BE2C (cell line): ENCODE data around the gene GBP3. TPM values are rescaled to one million over a fixed set of nuclear protein-coding genes. Genes with fewer than 3 reads are reported as not detected.

Experiments
- DNase-seq: peaks from one replicate; pipeline ENCODE4 v3.0.0-alpha.2; 2020
- H3K27me3 ChIP-seq: fragments of 250-450 bp; sonication (Bioruptor Pico); 2 replicates; pipeline ENCODE4 v1.5.1; 2020; ENCODE audit warnings: mild to moderate bottlenecking
- H3K36me3 ChIP-seq: fragments of 250-450 bp; sonication (Bioruptor Pico); 2 replicates; pipeline ENCODE4 v1.5.1; 2020; ENCODE audit warnings: mild to moderate bottlenecking
- H3K4me1 ChIP-seq: fragments of 250-450 bp; sonication (Bioruptor Pico); 2 replicates; pipeline ENCODE4 v1.5.1; 2020
- H3K4me3 ChIP-seq: 2 replicates; pipeline ENCODE4 v1.5.1; 2011; ENCODE audit warnings: low read depth, low read length
- H3K9me3 ChIP-seq: fragments of 250-450 bp; sonication (Bioruptor Pico); 2 replicates; pipeline ENCODE4 v1.5.1; 2020
- polyA plus RNA-seq: library from polyadenylated mRNA; unstranded; fragments of >200 nt; gene quantifications from one replicate; pipeline ENCODE4 v1.2.1, GENCODE V29; 2012; ENCODE audit warnings: low read depth, missing spikeins; ENCODE audit not compliant: insufficient read length, insufficient read depth
- TF ChIP-seq, protein P1 (sequence below): IDR thresholded peaks from 2 replicates; pipeline ENCODE4 v1.5.1; 2012; ENCODE audit warnings: mild to moderate bottlenecking, low read depth, low read length

The GBP3 gene, protein sequence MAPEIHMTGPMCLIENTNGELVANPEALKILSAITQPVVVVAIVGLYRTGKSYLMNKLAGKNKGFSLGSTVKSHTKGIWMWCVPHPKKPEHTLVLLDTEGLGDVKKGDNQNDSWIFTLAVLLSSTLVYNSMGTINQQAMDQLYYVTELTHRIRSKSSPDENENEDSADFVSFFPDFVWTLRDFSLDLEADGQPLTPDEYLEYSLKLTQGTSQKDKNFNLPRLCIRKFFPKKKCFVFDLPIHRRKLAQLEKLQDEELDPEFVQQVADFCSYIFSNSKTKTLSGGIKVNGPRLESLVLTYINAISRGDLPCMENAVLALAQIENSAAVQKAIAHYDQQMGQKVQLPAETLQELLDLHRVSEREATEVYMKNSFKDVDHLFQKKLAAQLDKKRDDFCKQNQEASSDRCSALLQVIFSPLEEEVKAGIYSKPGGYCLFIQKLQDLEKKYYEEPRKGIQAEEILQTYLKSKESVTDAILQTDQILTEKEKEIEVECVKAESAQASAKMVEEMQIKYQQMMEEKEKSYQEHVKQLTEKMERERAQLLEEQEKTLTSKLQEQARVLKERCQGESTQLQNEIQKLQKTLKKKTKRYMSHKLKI
- polyA plus RNA-seq, result not detected

DNA sequence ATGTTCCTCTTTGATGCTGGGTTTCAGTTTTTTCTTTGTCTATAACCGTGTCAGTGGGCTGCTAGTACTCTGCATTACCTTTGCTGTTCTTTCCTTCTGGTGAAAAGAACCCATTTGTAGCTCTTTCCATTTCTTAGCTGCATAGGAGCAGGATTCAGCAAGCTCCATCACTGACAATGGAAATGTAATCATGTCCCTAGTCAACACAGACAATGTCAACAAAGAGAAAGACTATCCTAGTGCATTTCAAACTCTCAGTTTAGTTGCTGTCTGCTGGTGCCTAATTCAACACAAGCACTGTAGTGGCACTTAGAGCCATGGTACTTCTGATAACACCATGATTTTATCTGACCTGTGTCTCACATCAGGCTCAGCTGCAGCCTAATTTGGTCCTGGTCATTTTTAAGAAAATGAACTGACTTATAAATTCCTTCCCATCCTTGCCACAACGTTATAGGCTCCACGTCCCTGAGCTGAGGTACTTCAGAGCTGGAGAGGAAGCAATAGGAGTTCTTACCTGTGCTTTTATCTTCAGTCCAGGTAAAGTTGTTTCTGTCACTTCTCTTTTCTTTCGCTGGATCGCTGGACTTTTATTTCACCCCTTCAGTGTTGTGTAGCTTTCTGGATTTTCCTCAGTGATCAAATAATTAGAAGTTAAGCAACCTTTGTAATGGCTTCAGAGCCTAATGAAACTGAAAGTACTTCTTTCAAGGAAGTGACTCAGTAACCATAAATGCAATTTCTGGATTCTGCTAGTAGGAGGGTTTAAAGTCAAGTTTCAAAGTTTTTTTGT lies at the start of gene GBP3:
Gene GBP3, minus strand, starts transcription at position 700 of the 793 bp plus-strand sequence. CDS start 2,145 bp downstream, outside the sequence.
- Histone ChIP-seq H3K27me3 (no peaks in the 10 kb centered on the region), H3K4me1 (no peaks in the 10 kb centered on the region), H3K9me3 (no peaks in the 10 kb centered on the region), H3K36me3 (no peaks in the 10 kb centered on the region), H3K4me3 (no peak within 1 kb of the TSS)
- TF ChIP-seq, protein P1, sequence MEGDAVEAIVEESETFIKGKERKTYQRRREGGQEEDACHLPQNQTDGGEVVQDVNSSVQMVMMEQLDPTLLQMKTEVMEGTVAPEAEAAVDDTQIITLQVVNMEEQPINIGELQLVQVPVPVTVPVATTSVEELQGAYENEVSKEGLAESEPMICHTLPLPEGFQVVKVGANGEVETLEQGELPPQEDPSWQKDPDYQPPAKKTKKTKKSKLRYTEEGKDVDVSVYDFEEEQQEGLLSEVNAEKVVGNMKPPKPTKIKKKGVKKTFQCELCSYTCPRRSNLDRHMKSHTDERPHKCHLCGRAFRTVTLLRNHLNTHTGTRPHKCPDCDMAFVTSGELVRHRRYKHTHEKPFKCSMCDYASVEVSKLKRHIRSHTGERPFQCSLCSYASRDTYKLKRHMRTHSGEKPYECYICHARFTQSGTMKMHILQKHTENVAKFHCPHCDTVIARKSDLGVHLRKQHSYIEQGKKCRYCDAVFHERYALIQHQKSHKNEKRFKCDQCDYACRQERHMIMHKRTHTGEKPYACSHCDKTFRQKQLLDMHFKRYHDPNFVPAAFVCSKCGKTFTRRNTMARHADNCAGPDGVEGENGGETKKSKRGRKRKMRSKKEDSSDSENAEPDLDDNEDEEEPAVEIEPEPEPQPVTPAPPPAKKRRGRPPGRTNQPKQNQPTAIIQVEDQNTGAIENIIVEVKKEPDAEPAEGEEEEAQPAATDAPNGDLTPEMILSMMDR, result no peak
- DNase-seq, result no peak

DNA sequence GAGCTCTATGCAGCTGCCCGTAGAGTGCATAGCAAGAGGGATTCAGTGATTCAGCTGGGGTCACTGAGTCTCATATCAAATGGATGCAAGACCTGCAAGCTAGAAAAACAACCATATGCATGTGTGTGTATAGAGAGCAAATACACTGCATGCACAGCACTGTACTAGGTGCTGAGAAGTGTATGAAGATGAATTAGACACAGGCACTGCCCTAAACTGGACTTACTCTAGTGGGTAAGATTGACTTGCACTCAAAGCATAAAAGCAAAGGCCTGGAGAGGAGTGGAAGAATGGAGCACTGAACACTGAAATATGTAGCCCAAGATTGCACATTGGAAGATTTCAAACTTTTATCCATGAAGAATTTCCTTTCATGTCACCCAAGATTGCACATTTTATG lies 47.8 kb upstream of the GBP3 start:
- Histone ChIP-seq H3K9me3 (no peaks in the 10 kb centered on the region), H3K4me3 (no peak overlapping the region), H3K4me1 (no peaks in the 10 kb centered on the region), H3K27me3 (no peaks in the 10 kb centered on the region), H3K36me3 (no peaks in the 10 kb centered on the region)
- DNase-seq, result no peak
- TF ChIP-seq, protein P1, result no peak

DNA sequence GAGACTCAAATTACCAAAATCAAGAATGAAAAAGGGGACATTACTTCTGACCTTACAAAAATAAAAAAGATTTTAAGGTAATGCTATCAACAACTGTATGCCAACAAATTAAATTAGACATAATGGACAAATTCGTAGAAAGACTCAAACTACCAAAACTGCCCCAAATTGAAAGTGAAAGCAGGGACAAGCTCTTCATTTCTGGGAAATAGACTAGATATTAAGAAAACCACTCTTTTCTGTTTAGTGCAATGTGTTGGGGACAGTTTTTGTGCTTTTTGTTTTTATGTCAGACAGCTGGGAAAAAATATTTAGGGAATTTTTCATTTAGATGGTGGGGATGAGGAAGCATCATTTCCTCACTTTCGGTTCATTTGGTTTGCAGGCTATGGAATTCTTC lies 47.3 kb upstream of the GBP3 start:
- Histone ChIP-seq H3K27me3 (no peaks in the 10 kb centered on the region), H3K4me3 (no peak overlapping the region), H3K9me3 (no peaks in the 10 kb centered on the region), H3K36me3 (no peaks in the 10 kb centered on the region), H3K4me1 (no peaks in the 10 kb centered on the region)
- no peak for DNase-seq
- TF ChIP-seq, protein P1, result no peak

DNA sequence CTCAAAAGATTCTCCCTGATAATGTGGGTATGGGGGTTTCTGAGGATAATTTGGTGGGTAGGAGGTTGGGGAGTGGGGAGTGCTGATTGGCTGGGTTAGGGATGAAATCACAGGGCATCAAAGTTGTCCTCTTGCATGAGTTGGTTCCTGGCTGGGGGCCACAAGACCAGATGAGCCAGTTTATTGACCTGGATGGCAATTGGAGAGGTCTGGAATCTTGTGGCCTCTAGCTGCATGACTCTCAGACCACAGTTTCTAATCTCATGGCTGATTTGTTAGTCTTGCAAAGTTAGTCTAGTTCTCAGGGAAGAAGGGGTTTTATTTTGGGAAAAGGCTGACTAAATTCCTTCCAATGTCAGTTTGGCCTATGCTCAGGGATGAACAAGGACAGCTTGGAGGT lies 45.6 kb upstream of the GBP3 start:
- Histone ChIP-seq H3K4me3 (no peak overlapping the region), H3K9me3 (no peaks in the 10 kb centered on the region), H3K36me3 (no peaks in the 10 kb centered on the region), H3K4me1 (no peaks in the 10 kb centered on the region), H3K27me3 (no peaks in the 10 kb centered on the region)
- TF ChIP-seq, protein P1, result no peak
- DNase-seq, result no peak

DNA sequence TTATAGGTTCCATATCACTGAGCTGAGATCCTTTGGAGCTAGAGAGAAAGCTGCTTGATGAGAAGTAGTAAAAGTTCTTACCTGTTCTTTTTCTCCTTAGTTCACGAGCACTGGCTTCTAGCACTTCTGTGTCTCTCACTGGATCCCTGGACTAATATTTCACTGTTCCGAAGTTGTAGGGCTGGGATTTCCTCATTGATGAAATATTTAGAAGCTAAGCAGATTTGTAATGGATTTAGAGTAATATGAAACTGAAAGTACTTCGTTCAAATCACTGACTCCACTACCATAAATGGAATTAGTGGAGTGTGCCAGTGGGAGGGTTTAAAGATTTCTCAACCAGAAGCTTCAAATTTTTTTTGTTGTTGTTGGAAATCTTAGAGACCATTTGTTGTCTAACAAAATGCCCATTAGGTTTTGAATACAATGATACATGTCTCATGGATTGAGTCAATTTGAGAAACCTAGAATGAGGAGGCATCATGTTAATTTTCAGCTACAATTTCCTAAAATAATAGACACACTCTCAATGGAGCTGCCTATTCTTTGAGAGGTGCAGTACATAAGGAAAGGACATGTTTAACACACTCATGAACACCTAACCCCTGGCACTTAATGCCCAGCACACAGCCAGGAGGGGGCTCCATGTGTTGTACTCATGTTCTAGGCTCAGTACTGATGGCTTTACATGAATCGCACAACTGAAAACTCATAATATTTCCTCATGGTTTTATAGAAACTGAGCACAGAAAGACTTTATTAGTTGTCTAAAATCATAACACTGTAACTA lies 42.6 kb upstream of the GBP3 start, which contains the start of gene GBP1:
Gene GBP1, minus strand, starts transcription at position 130 of the 790 bp plus-strand sequence. CDS start 1,974 bp downstream, outside the sequence.
- Histone ChIP-seq H3K36me3 (no peaks in the 10 kb centered on the region), H3K27me3 (no peaks in the 10 kb centered on the region), H3K4me3 (no peak within 1 kb of the TSS), H3K9me3 (no peaks in the 10 kb centered on the region), H3K4me1 (no peaks in the 10 kb centered on the region)
- no peak for DNase-seq
- TF ChIP-seq, protein P1, result no peak
